IPS-NIHi7 (cell line): ENCODE data around the gene PKP4.
"Not testable (repeated sequence)": the region's sequence is repeated elsewhere in the genome, so short reads cannot be mapped to it uniquely, and the experiment has no call there.

Experiments used
- DNase-seq: peaks from one replicate; pipeline ENCODE4 v3.0.0; 2012; ENCODE audit warnings: mixed read lengths; ENCODE audit errors: extremely low spot score

Gene PKP4, protein sequence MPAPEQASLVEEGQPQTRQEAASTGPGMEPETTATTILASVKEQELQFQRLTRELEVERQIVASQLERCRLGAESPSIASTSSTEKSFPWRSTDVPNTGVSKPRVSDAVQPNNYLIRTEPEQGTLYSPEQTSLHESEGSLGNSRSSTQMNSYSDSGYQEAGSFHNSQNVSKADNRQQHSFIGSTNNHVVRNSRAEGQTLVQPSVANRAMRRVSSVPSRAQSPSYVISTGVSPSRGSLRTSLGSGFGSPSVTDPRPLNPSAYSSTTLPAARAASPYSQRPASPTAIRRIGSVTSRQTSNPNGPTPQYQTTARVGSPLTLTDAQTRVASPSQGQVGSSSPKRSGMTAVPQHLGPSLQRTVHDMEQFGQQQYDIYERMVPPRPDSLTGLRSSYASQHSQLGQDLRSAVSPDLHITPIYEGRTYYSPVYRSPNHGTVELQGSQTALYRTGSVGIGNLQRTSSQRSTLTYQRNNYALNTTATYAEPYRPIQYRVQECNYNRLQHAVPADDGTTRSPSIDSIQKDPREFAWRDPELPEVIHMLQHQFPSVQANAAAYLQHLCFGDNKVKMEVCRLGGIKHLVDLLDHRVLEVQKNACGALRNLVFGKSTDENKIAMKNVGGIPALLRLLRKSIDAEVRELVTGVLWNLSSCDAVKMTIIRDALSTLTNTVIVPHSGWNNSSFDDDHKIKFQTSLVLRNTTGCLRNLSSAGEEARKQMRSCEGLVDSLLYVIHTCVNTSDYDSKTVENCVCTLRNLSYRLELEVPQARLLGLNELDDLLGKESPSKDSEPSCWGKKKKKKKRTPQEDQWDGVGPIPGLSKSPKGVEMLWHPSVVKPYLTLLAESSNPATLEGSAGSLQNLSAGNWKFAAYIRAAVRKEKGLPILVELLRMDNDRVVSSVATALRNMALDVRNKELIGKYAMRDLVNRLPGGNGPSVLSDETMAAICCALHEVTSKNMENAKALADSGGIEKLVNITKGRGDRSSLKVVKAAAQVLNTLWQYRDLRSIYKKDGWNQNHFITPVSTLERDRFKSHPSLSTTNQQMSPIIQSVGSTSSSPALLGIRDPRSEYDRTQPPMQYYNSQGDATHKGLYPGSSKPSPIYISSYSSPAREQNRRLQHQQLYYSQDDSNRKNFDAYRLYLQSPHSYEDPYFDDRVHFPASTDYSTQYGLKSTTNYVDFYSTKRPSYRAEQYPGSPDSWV

DNA sequence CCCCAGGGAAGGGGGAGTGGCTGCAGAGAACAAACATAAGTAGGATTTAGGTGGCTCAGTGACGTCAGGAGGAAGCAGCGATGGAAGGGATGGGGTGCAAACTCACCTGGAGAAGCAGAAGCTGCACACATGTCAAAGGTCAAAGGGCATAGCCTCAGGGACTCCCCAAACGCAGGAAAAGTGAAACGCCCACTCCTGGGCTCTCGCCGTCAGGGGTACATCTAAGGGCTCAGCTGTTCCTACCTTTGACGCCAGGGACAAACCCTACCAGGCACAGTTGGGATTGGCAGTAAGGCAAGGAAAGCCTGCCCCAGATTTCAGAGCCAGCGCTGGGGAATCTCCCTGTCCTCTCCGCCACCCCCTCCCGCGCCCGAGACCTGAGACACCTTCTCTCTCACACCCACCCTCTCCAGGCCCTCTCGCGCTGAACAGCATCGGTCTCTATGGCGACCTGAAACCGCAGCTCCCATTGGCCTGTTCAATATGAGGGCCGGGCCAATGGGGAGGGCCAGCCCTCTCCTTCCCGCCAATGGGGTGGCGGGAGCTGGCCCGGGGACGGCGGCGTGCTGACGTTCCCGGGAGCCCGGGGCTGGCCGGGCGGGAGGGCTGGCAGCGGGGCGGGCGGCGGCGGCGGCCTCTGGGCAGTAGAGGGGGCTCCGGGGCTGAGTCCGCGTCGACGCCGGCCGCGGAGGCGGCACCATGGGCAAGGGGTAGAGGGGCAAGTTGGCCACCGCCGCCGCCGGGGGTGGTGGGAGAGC, at the start of gene PKP4, which contains the start of gene CCDC148:
Gene PKP4, plus strand, starts transcription at position 644 of the 758 bp plus-strand sequence. CDS start 76,233 bp downstream, outside the sequence.
Gene CCDC148, minus strand, starts transcription at position 445 of the 758 bp plus-strand sequence. Its CDS starts 314 bp downstream, at position 131.
- DNase-seq, result peak; percentile 97

DNA sequence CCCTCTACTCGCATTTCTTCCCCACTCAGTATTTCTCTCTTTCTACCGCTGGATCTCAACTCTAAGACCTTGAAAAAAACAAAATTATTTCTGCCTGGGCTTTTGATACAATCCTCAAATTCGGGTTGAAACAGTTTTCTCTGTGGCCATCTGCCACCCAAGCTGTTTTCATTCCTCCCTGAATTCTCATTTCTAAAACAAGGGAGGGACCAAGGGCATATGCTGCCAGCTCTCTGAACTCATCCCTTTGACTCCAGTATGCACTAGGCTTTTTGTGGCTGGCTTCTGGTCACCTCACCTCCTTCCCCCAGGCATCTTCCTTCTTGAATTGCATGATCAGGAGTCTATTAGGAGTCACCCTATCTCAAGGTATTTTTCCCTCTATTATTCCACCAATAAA, 49.7 kb upstream of the PKP4 start:
- DNase-seq, result no peak

DNA sequence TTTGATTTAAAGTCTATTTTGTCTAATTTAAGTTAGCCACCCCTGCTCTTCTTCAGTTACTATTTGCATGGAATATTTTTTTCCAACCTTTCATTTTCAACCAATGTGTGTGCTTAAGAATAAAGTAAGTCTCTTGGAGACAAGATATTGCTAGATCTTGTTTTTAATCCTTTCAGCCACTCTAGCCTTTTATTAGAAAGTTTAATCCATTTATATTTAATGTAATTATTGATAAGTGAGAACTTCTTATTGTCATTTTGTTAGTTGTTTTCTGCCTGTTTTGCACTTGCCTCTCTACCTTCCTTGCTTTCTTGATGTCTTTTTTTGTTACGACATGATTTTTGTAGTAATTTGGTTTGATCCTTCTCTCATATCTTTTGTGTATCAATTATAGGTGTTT, 46.6 kb upstream of the PKP4 start:
- DNase-seq, result no peak

DNA sequence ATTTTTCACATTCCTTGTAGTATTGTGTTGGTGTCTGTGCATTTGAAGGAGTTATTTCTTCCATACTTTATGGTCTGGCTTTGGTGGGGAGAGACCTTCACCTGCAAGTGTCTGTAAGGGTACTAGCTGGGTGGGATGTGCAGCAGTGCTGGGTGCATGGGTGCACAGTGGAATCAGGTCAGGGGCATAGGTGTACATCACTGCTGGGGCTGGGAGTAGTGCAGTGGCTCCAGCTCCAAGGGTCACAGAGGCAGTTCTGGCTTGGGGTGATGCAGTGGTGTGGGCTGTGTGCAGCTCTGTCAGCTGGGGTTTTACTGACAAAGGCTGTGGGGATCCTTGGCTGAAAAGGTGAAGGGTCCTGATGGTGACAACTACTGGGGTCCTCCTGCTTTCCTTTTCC, 45.0 kb upstream of the PKP4 start:
- no peak for DNase-seq

DNA sequence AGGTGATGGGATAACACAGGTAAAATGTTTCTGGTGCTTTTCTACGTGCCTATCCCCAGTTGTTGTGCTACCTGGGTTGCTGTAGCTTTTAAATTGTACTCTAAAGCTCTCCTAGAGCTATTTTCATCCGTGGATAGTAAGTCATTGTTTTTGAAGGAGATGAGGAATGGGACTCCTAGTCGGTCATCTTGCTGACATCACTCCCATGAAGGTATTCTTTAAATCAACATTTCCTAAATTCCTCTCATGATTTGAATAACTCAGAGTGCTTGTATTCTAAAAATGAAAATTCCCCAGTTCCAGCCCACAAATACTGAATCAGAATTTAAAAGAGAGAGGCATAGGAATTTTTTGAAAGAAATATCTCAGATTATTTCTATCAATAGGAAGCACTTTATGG, 44.5 kb upstream of the PKP4 start:
- no peak for DNase-seq

DNA sequence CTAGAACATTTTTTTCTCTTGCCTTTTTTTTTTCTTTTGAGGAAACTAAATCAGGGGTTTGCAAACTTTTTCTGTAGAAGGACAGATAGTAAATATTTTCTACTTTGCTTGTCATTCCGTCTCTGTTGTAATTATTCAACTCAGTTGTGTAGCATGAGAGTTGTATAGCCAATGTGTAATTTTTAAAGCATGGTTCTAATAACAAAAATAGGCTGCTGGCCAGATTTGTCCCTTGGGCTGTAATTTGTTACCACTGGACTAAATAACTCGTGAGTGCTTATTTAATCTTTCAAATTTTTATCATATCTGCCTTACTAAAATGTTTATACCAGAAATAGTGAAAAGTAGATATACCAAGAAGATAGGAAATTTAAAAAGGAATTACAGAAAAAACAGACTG, 43.2 kb upstream of the PKP4 start:
- no peak for DNase-seq

DNA sequence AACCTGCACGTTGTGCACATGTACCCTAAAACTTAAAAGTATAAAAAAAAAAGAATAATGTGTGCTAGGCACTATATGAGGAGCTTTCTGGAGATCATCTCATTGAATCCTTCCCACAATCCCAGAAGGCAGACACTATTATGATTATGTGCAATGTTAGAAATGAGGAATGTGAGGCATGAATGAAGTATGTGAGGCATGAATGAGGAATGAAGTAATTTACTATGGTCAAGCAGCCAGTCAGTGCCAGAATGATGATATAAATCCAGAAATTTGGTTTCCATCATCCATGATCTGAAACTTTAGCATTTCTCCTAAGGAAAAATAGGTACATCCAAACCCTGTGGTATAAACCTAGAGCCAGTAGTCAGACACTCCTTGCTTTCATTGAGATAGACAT, 42.2 kb upstream of the PKP4 start:
- DNase-seq, result no peak

DNA sequence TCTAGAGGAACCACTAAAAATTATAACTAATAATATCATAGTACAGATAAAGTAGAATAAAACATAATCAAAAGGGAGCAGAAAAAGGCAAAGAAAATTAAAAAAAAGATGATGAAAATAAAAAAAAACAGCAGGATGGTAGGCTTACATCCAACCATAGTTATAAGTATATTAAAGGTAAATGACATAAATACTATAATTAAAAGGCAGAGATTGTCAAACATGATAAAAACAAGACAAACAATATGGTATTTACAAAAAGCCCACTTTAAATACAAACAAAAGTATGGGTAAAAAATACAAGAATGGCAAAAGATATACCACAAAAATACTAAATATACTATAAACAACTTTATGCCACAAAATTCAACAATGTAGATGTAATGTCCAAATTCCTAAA, 24.6 kb upstream of the PKP4 start:
- DNase-seq, result no peak

DNA sequence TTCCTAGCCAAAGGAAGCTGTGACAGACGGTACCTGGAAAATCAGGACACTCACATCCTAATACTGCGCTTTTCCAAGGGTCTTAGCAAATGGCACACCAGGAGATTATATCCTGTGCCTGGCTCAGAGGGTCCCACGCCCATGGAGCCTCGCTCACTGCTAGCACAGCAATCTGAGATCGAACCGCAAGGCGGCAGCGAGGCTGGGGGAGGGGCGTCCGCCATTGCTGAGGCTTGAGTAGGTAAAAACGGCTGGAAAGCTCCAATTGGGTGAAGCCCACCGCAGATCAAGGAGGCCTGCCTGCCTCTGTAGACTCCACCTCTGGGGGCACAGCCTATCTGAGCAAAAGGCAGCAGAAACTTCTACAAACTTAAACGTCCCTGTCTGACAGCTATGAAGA, 23.0 kb upstream of the PKP4 start:
- not testable (repeated sequence) for DNase-seq

DNA sequence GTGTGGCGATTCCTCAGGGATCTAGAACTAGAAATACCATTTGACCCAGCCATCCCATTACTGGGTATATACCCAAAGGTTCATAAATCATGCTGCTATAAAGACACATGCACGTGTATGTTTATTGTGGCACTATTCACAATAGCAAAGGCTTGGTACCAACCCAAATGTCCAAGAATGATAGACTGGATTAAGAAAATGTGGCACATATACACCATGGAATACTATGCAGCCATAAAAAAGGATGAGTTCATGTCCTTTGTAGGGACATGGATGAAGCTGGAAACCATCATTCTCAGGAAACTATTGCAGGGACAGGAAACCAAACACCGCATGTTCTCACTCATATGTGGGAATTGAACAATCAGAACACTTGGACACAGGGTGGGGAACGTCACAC, 17.7 kb upstream of the PKP4 start:
- not testable (repeated sequence) for DNase-seq

DNA sequence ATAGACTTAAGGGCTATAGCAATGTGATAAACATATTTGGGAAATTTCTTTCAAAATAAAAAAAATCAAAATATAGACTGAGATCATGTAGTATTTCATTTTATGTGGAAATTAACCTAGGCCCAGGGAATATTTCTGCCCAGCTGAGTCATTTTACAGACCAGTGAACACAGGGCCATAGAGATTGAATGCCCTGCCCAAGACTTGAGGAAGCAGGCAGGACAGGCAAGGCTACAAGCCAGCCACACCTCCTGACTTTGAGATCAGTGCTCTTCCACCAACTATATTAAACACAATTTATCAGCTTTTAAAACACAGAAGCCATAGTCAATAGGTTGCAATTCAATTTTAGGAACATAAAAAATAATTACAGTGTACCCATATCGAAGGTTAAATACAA, 13.1 kb upstream of the PKP4 start:
- DNase-seq, result no peak

DNA sequence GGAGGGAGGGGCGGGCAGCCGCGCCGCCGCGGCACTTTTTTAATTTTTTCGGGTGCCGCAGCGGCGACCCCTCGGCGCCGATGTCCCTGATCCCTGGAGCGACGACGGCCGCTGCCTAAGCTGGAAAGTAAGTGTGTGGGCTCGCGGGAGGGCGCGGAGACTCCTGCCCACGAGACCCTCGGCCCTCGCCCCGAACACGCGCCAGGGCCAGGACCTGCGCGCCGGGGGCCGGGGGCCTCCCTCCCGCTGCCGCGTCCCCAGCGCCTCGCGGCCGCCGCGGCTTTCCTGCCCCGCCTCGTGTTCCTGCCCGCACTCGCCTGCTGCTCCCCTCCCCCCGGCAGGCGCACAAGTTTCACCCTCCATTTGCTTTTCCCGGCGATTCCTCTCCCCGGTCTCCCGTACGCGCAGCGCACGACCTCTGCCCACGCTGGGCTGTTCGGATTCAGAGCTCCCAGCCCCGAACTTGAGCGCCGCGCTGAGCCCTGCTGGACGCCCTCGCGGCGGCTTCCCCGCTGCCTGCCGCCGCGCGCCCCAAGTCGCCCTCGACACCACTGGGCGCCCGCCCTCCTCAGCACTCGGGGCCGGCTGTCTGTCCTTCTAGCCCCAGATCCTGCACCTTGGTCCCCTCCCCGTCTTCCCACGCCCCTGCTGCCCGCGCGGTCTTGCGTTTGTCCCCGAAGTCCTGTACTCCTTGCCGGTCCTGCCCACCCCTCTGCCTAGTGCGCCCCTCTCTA, 507 bp downstream of the PKP4 start:
- peak; percentile 32 for DNase-seq

DNA sequence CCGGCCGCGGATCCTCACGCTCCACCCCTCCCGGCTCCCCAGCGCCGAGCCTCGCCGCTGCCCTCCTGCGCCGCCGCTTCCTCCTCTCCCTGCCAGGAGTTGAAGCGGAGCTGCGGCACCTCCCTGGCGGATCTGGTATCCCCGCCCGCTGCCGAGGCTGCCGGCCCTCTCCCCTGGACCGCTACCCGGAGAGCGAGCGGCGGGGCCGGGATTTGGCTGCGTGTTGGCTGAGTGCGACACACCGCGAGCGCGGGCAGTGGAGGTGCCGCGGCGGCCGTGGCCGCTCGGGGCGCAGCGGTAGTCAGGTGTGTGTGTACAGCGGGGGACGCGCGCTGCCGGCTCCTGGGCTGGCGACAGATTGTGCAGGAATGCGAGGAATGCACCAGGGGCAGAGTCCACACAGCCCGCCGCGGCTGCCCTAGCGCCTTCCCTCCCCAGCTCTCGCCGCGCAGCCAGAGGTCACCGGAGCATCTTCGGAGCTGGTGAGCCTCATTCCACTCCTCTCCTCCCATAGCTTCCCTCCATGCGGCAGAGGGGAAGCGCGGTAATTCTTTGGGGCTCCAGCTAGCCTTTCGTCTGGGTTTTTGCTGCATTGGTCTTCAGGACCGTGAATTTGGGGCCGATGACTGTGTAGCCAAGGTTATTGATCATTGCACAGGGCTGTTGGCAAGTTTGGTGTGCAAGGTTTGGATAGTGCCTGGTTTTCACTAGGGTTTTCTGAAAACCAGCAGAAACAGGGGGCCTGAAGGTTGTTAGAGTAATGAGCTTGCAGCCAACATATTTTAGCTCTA, 1.3 kb downstream of the PKP4 start:
- DNase-seq, result peak; percentile 83

DNA sequence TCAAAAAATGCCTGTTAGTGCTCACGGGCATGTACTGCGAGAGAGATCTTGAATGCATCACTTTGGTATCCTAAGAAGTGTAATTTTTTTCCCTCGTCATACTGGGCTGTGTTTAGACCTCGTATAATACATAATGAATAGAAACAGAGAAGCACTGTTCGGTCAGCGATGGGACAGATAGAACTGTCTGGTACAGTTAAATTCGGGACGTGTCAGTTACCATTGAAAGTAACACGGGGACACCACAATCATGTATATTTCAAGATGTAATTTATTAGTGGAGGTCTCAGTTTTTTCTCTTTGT, 1.8 kb downstream of the PKP4 start:
- no peak for DNase-seq

DNA sequence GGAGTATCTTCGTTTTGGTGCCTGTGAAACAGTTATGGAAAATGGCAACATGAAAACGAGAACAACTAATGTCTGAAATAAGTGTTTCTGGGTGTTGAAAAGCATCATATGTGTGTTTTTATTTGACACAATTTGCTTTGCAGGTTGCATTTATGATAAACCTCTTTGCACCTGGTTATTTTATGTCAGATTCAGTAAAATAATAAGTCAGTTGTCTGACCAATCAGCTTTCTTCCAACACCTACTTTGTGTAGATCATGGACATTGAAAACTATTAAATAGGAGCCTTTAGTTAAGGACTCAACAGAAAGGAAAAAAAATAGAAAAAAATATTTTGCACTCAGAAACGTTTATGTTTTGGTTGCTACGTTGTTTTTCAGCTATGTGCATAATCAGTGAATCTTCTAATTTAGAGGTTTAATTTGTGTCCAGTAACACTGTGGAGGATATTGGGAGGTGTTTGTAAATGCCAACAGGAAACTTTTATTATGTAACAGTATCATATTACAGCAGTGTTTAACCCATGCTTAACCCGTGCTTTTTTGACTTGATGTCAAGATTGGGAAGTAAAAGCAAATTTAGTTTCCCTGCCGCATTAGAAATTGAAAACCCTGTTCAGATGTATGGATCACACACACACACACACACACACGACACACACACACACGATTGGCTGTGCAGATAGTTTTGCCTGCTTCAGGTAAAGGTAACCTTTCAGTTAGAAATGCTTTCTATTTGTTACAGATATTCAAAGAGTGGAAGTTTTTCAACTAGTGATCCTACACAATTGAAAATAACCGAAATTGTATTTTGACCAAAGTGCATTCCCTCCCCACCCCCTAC, 2.6 kb downstream of the PKP4 start:
- no peak for DNase-seq

DNA sequence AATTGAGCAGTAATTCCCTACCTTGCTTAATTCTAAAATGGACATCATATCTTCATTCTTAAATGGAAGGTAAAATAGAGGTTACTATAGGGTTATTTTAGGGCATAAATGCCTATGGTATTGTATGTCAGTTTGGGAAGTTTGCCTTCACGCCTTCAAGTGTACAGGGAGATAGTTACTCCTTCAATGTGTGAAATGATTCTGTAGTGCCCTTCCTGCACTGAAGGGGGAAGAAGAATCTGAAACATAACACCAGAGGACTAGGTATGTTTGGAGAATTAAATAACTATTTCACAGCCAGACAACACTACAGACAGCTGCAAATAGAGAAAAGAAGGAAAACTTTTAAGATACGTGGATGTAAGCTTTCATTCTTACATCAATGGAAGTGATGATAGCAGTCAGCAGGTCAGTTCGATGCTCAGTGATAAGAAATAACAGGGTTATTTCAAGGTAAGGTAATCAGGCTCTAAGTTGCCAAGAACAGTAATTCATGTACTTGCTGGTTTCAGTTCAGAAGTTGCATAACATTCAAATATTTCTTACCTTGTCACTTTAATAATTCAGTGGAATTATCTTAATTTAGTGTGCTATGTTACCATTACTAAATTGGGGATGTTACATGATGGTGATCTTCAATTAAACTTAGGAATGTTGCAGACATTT, 4.0 kb downstream of the PKP4 start:
- DNase-seq, result no peak

DNA sequence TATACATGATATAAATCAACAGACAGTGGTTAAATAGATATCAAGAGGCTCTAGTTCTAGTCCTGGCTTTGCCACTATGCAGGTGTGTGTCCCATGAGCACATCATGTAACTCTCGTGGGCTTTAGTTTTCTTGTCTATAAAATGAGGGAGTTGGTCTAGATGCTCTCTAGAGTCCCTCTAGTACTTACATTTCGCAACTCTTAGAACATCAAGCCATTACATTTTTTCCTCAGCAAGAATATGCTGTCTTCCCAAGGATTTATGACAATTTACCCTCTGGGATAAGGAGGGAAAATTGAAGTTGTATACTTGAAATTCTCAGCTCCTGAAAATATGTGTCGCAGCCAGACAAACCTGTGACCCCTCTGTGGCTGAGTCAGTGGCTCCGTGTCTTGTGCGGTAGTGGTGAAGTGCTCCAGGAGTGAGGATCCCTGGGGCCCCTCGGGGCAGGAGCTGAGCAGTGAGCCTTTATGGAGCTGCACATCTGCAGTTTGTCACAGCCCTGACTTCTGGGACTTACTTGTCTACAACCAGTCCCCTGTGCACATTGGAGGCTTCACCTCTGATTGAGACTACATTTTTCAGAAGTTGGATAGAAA, 6.8 kb downstream of the PKP4 start:
- no peak for DNase-seq
